Measurements from ENCODE around the gene P4HA1. TPM values are rescaled to one million over a fixed set of nuclear protein-coding genes. Genes with fewer than 3 reads are reported as not detected.
"Not testable (repeated sequence)": the region's sequence is repeated elsewhere in the genome, so short reads cannot be mapped to it uniquely, and the experiment has no call there.

The P4HA1 gene
- total RNA-seq = 77.0 TPM
- long read RNA-seq, transcript P4HA1-202 (15 exons, 2,727 nt) = minor isoform, 25 of 67 reads
- long read RNA-seq, transcript P4HA1-203 (15 exons, 2,727 nt) = major isoform, 26 of 67 reads
- long read RNA-seq, partial matches to known transcripts = 7 of 67 reads
- long read RNA-seq, other reads (novel, unspliced or antisense) = 8 of 67 reads

DNA sequence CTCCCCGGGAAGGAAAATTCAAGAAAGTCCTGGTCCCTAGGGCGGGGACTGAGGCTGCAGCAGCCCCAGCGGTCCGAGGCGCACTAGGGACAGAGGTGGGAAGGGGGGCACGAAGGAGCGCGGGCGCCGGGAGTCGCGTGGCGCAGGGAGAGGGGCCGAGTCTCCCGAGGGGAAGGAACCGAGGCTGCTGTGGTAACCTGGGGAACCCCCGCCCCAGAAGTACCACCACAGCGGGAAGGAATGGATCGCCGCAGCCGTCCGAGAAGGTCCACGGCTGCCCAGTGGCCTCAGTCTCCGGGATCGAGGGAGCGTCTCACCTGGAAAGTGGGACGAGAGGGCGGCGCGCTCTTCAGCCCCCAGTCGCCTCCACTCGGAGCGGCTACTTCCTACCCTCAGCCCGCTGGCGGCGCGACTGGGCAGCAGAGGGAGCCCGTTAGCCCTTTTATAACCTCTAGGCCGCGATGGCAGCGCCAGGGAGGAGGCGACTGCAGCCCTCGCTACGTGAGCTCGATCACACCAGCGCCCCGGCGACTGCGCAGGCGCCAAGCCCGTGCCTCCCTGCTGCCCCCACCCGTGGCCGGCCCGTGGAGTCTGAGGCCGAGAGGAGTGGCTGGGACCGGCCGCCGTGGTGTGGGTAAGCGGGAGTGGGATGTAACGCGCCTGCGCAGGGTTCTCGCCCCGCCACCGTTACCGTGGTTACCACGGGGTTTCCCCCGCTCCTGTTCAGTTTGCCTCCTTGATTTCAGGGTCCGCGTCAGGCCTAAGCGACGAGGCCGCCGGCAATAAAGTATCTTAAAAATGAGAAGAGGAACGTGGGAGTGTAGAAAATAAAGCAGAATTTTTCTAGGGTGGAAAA lies at the start of gene P4HA1:
P4HA1 (minus strand) TSS at position 418 of the 856 bp plus-strand sequence. CDS start 21,983 bp downstream, outside the sequence.
- ATAC-seq (peak; percentile 98), DNase-seq (ENCODE audit: missing footprints) (peak; percentile 100)
- intact Hi-C loops (cut with DNase I) = loop anchor here (1.0 to 5.0 kb wide), 3 partner anchors 14 to 61 kb away; partner anchors contain the start of gene NUDT13

DNA sequence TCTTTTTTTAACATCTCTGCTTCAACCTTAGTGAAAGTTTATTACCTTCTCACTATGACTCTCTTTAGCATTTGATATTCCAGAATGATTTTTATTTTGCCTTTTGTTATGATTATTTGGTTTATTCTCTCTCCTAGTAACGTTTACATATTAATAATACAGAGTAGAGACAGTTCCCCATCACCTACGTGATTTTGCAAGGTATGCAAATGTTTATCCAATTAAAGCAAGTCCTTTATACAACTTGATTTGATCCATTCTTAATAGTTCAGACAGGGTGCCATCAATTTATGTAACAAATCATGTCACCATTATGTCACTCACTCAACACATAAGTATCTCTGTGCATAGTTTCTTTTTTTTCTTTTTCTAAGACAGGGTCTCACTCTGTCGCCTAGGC lies 44.9 kb upstream of the P4HA1 start:
- DNase-seq (ENCODE audit: missing footprints) (no peak), ATAC-seq (no peak)
- intact Hi-C loops (cut with DNase I) = no loop called here

DNA sequence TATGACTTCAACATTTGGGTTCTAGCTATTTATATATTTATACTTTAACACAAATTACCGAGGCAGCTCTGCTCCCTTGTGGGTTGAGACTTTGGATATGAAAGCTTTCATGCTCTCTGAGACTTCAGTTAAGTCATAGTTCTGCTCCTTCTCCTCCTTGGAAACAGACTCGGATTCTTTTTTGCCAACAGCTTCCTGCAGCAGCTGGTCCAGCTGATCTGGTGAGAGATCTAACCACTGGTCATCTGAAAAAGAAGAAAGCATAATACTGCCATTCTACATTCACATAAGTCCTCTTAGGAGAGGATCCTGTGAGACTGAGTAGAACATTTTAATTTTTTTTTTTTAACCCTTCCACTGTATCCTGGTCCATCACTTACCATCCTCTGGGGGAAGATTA lies 42.6 kb upstream of the P4HA1 start:
- intact Hi-C loops (cut with DNase I) = loop anchor here (10.0 kb wide), 1 partner anchor 124 kb away; no protein-coding TSS in a partner anchor
- ATAC-seq (no peak), DNase-seq (ENCODE audit: missing footprints) (no peak)

DNA sequence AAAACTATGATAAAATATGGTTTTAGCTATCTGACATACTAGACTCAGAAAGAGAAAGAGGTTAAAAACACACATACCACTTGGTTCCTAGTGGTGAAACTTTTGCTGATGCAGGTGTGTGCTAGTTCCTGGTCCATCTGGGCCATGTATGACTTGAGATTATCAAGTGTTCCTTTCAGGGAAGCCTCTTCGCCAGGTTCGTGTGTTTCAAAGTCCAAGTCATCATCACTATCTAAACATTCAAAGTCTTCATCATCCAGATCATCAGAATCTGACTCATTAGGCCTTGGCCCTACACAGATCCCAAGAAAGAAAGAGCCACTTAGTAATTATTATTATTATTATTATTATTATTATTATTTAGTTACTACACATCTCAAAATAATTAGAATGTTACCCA lies 40.0 kb upstream of the P4HA1 start:
- DNase-seq (ENCODE audit: missing footprints) (no peak), ATAC-seq (no peak)
- intact Hi-C loops (cut with DNase I) = loop anchor here (10.0 kb wide), 1 partner anchor 122 kb away; no protein-coding TSS in a partner anchor

DNA sequence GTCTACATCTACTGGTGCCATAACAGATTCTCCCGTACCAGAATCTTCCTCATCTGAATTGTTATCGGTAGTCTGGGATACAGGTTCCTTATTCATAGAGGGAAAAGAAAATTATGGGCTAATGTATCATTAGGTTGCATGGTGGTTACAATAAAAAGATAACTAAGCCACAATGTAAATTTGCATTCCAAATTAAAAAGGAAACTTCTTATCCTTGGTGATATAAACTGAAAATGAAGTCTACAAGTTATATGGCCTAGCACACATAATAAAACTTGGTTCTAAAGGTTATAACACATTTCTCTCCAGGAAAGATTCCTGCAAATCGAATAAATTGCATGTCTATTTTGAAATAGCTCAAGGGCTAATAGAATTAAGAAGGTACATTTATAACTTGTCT lies 38.1 kb upstream of the P4HA1 start:
- ATAC-seq (no peak), DNase-seq (ENCODE audit: missing footprints) (no peak)
- intact Hi-C loops (cut with DNase I) = loop anchor here (10.0 kb wide), 1 partner anchor 120 kb away; no protein-coding TSS in a partner anchor

DNA sequence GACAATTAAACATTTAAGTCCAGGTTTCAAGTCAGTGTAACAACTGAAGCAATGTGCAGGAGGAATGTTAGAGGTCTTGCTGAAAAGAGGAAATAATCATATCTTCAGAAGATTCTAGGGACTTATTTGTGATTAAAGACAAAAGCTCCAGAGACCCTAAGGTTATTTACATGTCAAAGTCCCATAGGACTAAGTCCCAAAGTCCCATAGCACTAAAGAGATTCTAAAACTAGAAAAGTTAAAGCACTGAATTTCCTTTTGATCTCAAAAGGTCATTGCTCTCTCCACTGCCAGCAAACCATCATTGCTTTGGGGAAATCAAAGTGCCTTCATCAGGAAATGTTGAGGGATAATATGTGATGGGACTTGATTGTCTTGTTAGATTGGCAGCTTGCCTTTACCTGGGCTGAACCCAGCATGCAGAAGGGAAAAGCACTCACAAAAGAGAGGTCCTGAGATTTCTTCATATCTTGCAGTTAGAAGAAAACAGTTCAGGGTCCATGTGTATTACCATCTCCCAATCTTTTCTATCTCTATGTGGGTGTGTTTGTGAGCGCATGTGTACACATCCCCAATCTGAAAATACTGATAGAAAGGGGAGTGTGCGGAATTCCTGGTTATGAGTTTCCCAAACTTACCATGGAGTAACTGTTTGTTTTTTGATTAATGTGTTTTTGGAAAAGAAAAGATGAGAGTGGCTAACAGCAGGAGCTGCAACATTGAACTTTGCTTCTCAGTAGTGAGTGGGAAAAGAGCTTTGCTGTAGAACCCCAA lies 35.4 kb upstream of the P4HA1 start:
- intact Hi-C loops (cut with DNase I) = loop anchor here (10.0 kb wide), 1 partner anchor 117 kb away; no protein-coding TSS in a partner anchor
- DNase-seq (ENCODE audit: missing footprints) (no peak), ATAC-seq (no peak)

DNA sequence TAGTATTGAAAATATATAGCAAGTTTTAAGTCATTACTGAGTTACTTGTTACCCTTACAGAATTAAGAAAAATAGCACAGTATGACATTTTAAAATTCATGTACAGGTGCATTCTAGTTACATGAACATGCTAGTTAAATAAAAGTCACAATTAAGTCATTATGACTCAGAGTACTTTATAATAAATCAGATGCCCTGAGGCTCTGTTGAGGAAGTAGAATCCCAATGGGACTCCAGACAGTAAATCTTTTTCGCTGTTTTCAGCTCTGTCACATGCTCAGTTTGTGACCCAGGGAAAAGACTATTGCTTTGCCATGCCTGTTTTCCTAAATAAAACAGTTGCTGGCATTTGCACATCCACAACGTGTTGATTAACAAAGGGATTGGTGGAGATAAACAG lies 34.6 kb upstream of the P4HA1 start:
- no peak for ATAC-seq
- DNase-seq (ENCODE audit: missing footprints) = no peak
- intact Hi-C loops (cut with DNase I) = loop anchor here (10.0 kb wide), 1 partner anchor 116 kb away; no protein-coding TSS in a partner anchor

DNA sequence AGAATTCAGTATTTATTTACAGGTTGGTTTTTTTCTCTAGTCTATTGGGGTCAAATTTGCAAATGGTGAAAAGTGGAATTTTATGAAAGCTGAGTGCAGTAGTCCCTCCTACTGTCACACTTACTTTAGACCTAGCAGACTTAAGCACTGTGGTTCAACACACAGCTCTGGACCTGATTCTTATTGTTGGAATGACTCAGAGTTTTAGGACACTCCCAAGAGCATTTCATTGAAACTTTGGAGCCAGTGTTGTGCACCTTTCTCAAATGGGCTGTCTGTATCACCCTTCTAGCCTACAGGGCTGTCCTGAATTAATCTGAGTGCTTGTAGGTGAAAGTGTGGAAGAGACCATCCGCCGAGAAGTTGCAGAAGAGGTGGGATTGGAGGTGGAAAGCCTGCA lies 29.7 kb upstream of the P4HA1 start:
- no peak for ATAC-seq
- DNase-seq (ENCODE audit: missing footprints) = no peak
- intact Hi-C loops (cut with DNase I) = no loop called here

DNA sequence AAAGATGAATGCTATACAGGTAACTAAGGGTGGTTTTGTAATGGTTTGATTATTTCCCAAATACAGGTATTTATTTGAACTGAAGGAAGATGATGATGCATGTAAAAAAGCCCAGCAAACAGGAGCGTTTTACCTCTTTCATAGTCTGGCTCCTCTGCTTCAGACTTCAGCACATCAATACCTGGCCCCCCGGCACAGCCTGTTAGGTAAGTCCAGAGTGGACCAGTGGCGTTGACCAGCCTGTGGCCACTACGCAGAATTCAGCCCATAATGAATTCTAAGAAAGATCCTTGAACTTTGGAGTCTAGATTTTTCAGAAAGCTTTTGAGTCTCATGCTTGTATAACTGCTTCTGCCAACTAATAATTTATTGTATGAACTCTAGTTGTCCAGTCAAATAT lies 23.3 kb upstream of the P4HA1 start:
- DNase-seq (ENCODE audit: missing footprints) = no peak
- no peak for ATAC-seq
- intact Hi-C loops (cut with DNase I) = loop anchor here (2.0 kb wide), 1 partner anchor 23 kb away; the partner anchor contains the start of gene P4HA1

DNA sequence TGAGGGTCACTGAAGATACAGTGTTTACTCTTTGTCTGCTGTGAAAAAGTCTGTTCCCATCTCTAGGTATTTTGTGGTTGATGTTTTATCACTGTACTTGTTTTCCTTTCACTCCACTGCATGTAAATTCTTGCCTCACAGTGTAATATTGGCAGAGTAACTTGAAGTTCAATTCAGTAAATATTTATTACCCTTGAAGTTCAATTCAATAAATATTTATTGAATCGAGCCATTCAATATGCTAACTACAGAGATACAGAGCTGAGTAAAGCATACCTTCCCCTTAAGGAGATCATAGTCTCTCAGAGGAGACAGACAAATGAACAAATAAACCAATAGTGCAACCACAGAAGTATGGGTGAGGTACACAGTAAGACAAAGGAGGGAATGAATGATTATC lies 22.8 kb upstream of the P4HA1 start:
- no peak for DNase-seq (ENCODE audit: missing footprints)
- intact Hi-C loops (cut with DNase I) = loop anchor here (2.0 kb wide), 1 partner anchor 23 kb away; the partner anchor contains the start of gene P4HA1
- ATAC-seq = no peak

DNA sequence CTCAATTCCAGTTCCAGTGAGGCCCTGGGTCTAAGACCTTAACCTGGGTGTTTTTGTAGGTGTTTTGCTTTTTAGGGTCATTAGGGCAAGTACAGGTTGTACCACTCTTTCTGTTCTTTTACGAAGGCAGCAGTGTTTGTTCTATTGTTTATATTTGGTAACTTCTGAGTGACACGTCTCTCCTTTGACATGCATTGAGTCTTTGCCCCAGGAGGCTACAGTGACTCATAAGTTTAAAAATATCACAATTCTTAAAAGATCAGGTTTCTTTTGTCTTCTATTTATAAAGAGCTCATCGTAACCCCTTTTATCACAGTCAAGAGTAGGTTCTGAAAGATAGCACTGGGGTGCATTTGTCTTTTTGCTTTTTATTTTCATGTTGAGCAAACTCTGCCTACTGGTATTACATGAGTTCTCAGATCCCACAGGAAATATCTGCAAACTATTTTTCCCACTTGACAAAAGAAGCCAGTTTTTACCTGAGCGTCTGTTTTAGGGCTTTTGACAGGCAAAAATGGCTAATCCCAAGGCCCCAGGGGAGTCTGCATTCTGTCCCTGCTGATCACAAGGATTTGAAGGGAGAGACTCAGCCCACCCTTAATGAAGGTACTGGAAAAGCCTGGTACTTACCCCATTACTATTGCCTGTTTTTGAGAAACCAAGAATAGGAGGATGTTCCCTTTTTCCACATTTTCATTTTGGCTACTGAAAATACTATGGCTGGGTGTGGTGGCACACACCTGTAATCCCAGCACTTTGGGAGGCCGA lies 21.5 kb upstream of the P4HA1 start:
- ATAC-seq (peak; percentile 86), DNase-seq (ENCODE audit: missing footprints) (no peak)
- intact Hi-C loops (cut with DNase I) = loop anchor here (2.0 kb wide), 1 partner anchor 21 kb away; the partner anchor contains the start of gene P4HA1

DNA sequence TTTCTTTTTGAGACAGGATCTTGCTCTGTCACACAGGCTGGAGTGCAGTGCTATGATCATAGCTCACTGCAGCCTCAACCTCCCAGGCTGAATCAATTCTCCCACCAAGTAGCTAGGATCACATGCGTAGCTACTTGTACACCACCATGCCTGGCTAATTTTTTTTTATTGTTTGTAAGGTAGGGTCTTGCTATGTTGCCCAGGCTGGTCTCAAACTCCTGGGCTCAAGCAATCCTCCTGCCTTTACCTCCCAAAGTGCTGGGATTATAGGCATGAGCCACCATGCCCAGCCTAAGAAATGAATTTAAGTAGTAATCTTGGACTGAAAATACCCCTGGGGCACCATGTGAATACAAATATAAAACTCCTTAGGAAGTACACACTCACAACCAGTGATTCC lies 19.4 kb upstream of the P4HA1 start:
- DNase-seq (ENCODE audit: missing footprints) (no peak), ATAC-seq (no peak)
- intact Hi-C loops (cut with DNase I) = no loop called here

DNA sequence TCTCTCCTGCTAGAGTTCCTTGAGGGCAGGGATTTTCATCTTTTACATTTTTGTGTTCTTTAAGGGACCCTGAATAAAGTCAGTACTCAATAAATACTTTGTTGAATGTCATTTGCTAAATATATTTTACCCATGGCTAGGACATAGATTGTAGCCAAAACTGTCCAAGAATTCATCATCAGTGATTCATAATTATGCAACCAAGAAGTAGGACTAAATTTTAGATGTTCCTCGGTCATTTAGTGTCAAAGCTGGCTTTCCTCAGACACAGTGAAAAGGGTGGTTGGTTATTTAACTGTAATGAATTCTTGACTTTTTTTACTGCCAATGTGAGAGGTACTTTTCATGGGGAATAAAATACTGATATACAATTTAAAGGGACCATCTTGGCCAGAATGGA lies 16.9 kb upstream of the P4HA1 start:
- no peak for ATAC-seq
- intact Hi-C loops (cut with DNase I) = no loop called here
- no peak for DNase-seq (ENCODE audit: missing footprints)

DNA sequence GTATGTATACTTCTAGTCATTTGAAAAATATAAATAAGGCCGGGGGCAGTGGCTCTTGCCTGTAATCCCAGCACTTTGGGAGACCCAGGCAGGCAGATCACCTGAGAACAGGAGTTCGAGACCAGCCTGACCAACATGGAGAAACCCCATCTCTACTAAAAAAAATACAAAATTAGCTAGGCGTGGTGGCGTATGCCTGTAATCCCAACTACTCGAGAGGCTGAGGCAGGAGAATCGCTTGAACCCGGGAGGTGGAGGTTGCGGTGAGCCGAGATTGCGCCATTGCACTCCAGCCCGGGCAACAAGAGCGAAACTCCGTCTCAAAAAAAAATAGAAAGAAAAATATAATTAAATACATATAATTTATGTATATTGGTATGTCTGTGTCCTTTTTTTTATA lies 15.4 kb upstream of the P4HA1 start:
- ATAC-seq; DNase-seq (ENCODE audit: missing footprints); intact Hi-C loops (cut with DNase I): not testable (repeated sequence)

DNA sequence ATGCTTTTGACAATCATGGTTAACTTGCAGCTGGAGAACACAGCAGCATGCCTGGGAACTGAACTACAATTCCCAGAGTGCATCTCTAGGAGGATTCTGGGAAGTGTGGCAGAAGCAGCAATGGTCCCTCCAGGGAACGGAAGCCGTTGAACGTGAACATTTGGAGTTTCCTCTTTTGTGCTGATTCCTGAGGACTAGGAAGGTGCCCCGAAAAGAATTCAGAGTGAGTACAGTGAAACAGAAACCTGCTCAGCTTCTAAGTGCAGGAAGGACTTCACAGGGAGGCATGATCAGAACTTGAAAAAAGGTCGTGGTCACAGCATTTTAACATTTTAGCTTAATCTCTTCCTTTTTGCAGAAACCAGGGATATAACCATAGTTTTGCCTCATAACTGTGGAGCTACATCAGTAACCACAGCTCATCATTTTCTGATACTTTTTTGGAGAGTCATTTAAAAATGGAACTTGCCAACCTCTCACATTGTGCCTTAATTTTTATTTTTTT lies 13.7 kb upstream of the P4HA1 start, which contains the start of gene NUDT13:
NUDT13 (plus strand) TSS at position 111 of the 505 bp plus-strand sequence. CDS start 3,911 bp downstream, outside the sequence.
- ATAC-seq (peak; percentile 97), DNase-seq (ENCODE audit: missing footprints) (no peak)
- intact Hi-C loops (cut with DNase I) = loop anchor here (1.0 kb wide), 1 partner anchor 13 kb away; no protein-coding TSS in a partner anchor

DNA sequence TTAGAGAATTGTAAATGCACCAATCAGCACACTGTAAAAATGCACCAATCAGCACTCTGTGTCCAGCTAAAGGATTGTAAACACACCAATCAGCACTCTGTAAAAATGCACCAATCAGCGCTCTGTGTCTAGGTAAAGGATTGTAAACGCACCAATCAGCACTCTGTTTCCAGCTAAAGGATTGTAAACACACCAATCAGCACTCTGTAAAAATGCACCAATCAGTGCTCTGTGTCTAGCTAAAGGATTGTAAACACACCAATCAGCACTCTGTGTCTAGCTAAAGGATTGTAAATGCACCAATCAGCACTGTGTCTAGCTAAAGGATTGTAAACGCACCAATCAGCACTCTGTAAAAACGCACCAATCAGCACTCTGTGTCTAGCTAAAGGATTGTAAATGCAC lies 12.6 kb upstream of the P4HA1 start:
- ATAC-seq; intact Hi-C loops (cut with DNase I); DNase-seq (ENCODE audit: missing footprints): not testable (repeated sequence)

DNA sequence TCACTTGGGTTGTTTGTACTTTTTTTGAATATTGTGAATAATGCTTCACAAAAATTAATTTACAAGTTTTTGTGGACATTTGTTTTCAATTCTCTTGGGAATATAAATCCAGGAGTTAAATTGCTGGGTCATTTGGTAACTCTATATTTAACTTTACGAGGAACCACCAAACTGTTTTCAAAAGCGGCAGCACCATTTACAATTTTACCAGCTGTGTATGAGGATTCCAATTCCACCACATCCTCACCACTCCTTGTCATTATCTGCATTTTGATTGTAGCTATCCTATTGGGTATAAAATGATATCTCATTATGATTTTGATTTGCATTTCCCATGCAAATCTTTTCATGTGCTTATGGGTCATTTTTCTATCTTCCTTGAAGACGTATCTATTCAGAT lies 9.6 kb upstream of the P4HA1 start:
- no peak for ATAC-seq
- intact Hi-C loops (cut with DNase I) = no loop called here

DNA sequence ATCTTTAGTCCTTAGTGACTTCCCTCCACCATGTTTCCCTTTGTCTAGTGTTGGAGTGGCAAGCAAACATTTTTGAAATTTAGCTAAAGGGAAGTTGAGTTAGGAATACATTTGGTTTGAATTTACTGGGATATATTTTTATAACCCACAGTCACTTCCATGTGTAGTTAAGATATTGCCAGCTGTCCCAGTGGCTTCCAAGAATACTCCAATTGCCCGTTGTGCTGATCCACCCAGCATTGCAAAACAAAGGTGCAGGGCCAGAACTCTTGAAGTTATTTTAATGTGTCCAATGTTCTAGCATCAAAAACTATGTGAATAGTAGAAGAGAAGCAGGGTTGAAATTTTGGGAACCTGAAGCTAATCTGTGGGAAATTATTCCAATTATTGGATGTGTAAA lies 2.5 kb upstream of the P4HA1 start:
- ATAC-seq = no peak
- intact Hi-C loops (cut with DNase I) = loop anchor here (5.0 kb wide), 1 partner anchor 58 kb away; no protein-coding TSS in a partner anchor
- DNase-seq (ENCODE audit: missing footprints) = no peak

More for the DNA sequence above, 9.6 kb upstream of the P4HA1 start:
- no peak for DNase-seq (ENCODE audit: missing footprints)

All from Right ventricle myocardium inferior (tissue), 1 donor.